Mammary epithelial cell (primary cell): ENCODE measurements around the gene NIPSNAP2.
"Not testable (repeated sequence)": the region's sequence is repeated elsewhere in the genome, so short reads cannot be mapped to it uniquely, and the experiment has no call there.

Source experiments
- EZH2 ChIP-seq: IDR thresholded peaks from 2 replicates; pipeline ENCODE4 v1.6.1; 2012; ENCODE audit warnings: low read length, inconsistent platforms, borderline replicate concordance
- TF ChIP-seq, protein P1 (sequence below), 2 donors: IDR thresholded peaks in 1 of 2; conservative IDR thresholded peaks in 1 of 2; 2 replicates each; pipeline ENCODE4 v1.5.1; 2011 to 2012; ENCODE audit warnings: inconsistent platforms in 2 of 2, low read length in 2 of 2, mild to moderate bottlenecking in 2 of 2, control low read depth in 1 of 2, low read depth in 1 of 2; ENCODE audit not compliant: insufficient read depth in 1 of 2; ENCODE audit errors: extremely low read depth in 1 of 2

GRCh38 chr7:56045758-56046157 lies 81.4 kb downstream of the NIPSNAP2 start:
- TF ChIP-seq, protein P1, sequence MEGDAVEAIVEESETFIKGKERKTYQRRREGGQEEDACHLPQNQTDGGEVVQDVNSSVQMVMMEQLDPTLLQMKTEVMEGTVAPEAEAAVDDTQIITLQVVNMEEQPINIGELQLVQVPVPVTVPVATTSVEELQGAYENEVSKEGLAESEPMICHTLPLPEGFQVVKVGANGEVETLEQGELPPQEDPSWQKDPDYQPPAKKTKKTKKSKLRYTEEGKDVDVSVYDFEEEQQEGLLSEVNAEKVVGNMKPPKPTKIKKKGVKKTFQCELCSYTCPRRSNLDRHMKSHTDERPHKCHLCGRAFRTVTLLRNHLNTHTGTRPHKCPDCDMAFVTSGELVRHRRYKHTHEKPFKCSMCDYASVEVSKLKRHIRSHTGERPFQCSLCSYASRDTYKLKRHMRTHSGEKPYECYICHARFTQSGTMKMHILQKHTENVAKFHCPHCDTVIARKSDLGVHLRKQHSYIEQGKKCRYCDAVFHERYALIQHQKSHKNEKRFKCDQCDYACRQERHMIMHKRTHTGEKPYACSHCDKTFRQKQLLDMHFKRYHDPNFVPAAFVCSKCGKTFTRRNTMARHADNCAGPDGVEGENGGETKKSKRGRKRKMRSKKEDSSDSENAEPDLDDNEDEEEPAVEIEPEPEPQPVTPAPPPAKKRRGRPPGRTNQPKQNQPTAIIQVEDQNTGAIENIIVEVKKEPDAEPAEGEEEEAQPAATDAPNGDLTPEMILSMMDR (conservative IDR thresholded peaks at IDR 0.05 in 1 of 2, IDR thresholded peaks at IDR 0.05 in 1 of 2; ENCODE audit: extremely low read depth in 1 of 2, insufficient read depth in 1 of 2, low read depth in 1 of 2, low read length in 2 of 2): not testable (repeated sequence)
- TF ChIP-seq EZH2: not testable (repeated sequence)
